COR-L47 (cell line): ENCODE measurements around the gene TMEM63A.
"Not testable (repeated sequence)": the region's sequence is repeated elsewhere in the genome, so short reads cannot be mapped to it uniquely, and the experiment has no call there.

Experiments
- DNase-seq: peaks from one replicate; lab custom pipeline; 2025; lab: John Stamatoyannopoulos, UW

TMEM63A gene

DNA sequence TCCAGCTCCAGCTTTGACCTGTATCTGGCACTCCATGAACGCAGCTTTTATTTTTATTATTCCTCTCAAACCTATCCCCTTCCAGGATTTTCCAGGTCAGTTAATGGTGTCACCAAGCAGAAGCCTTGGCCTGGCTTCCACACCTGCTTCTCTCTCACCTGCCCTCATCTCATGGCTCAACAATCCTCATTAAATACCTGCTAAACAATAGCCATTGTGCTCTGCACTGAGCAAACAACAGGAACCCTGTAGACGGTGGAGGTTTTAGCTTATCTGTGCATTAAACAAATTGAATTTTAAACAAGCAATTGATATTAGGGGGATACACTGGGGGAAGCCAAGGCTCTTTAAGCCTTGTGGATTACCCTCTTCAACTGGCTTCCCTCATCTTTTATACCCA is 26.6 kb upstream of the TMEM63A start:
- DNase-seq, result peak; percentile 82

DNA sequence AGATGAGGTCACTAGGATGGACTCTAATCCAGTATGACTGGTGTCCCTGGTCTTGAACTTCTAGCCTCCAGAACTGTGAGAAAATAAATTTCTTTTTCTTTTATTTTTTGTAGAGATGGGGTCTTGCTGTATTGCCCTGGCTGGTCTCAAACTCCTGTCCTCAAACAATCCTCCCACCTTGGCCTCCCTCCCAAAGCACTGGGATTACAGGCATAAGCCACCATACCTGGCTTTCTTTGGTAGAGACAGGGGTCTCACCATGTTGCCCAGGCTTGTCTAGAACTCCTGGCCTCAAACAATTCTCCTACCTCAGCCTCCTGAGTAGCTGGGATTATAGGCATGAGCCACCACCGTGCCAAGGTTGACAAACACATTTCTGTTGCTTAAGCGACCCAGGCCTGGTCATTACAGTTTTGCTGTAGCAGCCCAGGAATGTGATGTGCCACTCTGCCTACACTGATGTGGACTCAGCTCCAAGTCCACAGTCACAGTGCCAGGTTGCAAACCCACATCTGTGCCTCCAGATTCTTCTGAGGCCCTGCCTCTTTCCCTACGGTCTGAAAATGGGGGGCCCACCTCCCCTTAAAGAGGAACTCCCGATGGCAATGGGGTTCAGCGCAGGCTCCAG is 25.9 kb upstream of the TMEM63A start:
- DNase-seq, result no peak

DNA sequence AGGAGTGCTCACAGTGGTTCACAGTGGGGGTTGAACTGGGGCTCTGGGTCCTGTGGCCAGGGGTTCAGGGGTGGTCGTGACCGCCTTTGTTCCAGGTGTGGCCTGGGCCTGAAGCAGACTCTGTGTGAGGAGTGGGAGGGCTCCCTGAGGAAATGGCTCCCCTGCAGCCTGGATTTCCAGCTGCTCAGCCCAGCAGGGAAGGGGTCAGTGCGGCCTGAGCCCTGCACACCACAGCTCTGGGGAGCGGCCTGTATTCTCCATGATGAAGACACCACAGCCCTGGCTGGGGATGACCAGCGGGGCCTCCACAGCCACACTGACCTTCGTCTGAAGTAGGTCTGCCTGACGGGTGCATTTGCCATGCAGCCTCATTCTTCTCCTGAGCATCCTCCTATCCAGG is 25.2 kb upstream of the TMEM63A start:
- DNase-seq, result no peak

DNA sequence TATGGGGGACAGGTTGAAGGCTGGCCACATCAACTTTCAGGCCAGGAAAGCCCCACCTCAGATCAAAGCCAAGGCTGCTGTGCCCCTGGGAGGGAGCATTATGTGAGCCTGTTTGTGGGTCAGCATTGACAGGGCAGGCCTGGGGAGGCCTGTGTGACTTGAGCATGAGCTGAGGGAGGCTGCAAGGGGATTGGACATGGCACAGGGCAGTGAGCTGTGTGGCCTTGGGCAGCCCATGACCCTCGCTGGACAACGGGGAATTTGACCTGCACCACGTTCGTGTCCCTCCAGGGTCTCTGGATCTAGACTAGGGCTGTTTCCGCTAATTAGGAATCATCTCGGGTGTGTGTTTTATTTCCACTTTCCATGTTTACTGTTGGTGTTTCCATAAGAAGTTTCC is 24.3 kb upstream of the TMEM63A start:
- DNase-seq, result no peak

- DNase-seq, result no peak
Measured at GRCh38 chr1:225903623-225904022, 21.4 kb upstream of the TMEM63A start.

DNA sequence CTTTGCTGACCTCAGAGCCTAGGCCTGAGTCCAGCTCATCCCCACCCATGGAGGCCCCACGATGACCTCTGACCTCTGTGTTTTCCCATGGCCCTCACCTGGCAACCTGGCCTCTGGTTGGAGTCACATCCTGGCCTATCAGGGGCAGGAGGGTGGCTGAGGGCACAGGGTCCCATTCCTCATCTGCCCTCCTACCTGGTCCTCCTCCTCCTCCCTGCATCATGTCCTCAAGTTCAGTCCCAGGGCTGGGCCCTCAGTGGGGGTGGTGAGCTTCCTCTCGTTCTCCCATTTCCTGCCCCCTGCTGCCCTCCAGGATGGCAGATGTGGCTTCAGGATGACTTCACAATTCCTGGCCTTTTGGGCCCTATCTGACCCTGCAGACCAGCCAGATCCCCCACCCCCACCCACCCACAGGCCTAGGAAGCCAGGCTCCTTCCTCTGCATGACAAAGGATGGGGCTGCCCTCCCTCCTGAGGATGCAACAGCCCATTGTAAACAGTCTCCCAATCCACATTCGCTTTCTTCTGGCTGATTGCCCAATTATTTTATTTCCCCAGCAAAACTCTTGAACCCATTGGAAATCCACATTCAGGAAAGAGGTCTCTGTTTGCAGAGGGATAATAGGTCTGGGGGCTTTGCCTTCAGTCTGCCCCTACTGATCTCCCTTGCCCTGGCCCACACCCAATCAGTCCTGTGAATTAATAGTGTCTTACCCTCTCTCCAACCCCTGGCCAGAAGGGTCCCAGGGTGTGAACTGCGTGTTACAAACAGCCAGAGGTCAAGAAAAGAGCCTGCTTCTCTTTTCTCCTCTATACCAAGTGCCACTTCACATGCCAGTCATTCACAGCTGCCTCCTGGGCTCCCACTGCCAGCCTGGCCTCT is 17.1 kb upstream of the TMEM63A start:
- DNase-seq, result no peak

DNA sequence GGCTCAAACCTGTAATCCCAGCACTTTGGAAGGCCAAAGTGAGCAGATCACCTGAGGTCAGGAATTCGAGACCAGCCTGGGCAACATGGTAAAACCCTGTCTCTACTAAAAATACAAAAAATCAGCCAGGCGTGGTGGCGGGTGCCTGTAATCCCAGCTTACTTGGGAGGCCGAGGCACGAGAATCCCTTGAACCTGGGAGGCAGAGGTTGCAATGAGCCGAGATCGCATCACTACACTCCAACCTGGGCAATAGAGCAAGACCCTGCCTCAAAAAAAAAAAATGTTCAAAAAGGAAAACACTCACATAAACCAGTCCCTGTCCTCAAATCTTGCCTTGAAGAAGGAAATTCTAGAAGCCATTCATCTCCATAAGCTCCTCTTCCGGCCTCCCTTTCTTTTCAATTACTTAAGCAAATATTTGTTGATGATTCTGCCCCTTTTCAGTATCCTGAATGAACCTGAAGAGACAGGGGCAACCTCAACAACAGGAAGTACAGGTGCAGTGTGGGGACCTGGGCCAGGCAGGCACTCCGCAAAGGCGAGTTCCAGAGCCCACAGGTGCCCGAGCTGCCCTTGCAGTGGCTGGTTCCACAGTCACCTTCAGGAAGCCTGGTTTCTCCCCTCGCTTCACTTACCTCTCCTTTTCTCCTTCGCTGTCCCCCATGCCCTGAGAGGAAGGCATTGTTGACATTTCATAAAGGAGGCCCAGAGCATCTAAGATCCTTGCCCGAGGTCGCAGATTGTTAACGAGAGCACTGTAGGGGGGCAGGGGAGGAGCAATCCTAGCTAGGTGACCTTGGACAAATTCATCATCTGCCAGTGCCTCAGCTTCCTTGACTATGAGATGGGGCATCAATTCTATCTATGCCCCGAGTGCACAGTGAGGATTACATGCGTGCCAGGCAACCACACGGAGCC is 15.7 kb upstream of the TMEM63A start:
- DNase-seq, result peak; percentile 39

- DNase-seq, result no peak
Measured at GRCh38 chr1:225896937-225897549, 14.9 kb upstream of the TMEM63A start.

DNA sequence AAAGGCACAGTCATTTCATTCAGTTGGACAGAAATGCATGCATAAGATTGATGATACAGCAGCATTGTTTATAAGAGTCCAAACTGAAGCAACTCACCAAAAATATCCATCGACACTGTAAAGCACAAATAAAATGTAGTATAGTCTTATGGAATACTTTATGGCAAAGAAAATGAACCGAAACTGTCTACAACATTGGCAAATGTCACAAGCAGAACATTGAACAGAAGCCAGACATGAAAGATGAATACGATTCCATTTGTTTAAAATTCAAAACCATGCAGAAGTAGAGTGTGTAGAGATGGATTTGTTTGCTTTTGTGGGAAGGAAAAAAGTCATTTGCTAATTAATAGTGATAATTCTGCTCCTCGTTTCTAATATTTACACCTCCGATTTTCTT is 14.3 kb upstream of the TMEM63A start:
- DNase-seq, result no peak

DNA sequence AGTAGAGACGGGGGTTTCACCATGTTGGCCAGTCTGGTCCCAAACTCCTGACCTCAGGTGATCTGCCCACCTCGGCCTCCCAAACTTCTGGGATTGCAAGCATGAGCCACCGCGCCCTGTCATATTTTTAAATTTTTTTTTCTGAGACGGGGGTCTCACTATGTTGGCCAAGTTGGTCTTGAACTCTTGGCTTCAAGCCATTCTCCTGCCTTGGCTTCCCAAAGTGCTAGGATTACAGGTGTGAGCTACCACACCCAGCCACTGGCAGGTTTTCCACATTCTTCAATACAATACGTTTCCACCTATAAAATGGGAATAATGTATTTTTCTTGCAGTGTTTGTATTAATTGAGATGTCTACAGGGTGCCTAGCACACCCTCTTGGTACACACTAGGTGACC is 10.1 kb upstream of the TMEM63A start:
- no peak for DNase-seq

GRCh38 chr1:225891229-225891972 is 9.2 kb upstream of the TMEM63A start:
- no peak for DNase-seq

- DNase-seq, result no peak
Measured at GRCh38 chr1:225890346-225891228, 8.4 kb upstream of the TMEM63A start.

DNA sequence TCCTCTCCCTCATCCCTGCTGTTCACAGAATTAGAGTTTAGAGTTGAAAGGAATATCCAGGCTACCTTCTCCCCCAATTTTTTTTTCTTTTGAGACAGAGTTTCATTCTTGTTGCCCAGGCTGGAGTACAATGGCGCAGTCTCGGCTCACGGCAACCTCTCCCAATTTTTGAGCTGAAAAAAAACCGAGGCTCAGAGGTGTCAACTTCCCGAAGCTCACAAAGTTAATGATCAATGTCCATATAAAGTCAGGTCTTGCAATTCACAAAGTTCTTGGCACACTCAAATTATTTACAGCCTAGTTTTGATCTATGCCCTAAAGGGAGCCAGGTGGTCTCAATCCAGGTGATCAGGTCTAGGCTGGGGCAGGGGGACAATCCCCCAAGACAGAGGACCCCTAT is 7.6 kb upstream of the TMEM63A start:
- no peak for DNase-seq

GRCh38 chr1:225888898-225889601 is 6.9 kb upstream of the TMEM63A start, which contains the start of gene LEFTY1:
Gene LEFTY1, minus strand, starts transcription at chr1:225889146. Its CDS starts 80 bp downstream, at chr1:225889066.
- DNase-seq, result no peak

GRCh38 chr1:225888289-225888897 is 6.2 kb upstream of the TMEM63A start:
- no peak for DNase-seq

DNA sequence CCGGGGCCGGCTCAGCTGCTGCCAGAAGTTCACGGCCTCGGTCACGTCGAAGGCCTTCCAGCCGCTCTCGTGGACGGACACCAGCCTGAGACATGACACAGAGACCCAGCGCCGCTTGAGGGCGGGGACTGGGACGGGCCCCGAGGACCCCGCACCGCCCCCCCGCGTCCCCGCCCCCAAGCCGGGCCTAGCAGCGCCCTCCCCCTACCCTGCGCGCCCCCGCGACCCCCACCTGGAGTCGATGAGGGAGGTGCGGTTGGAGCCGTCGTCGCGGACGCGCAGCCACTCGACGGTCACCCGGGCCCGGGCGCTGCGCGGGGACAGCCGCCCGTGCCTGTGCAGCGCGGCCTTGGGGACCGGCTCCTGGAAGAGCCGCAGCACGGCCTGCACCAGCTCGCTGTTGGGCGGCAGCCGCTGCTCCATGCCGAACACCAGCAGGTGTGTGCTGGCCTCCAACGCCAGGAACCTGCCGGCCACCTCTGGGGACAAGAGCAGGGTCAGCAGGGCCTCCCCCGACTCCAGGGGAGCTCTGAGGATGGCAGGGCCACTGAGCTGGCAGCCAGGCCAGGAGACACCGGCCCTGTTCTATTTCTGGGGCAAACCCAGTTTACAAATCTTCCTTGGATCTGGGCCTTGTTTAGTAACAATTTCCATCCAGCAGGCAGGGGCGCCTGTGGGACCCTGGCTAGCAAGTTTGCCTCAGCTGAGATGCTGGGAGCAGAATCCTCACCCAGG is 5.5 kb upstream of the TMEM63A start:
- not testable (repeated sequence) for DNase-seq

- no peak for DNase-seq
Measured at GRCh38 chr1:225887030-225887314, 4.8 kb upstream of the TMEM63A start.

GRCh38 chr1:225886159-225887029 is 4.2 kb upstream of the TMEM63A start:
- no peak for DNase-seq
